GM19452 (cell line): ENCODE data around the gene SGPL1.

Experiments used
- ATAC-seq: cut with Tn5 transposase; IDR thresholded peaks from one replicate; pipeline ENCODE4 v1.9.1; 2021; ENCODE audit not compliant: unreplicated experiment

SGPL1 gene

GRCh38 chr10:70902661-70903261, 87.0 kb downstream of the SGPL1 start:
- ATAC-seq, result no peak

- no peak for ATAC-seq
Observed at GRCh38 chr10:70903262-70903921, 87.6 kb downstream of the SGPL1 start.

DNA sequence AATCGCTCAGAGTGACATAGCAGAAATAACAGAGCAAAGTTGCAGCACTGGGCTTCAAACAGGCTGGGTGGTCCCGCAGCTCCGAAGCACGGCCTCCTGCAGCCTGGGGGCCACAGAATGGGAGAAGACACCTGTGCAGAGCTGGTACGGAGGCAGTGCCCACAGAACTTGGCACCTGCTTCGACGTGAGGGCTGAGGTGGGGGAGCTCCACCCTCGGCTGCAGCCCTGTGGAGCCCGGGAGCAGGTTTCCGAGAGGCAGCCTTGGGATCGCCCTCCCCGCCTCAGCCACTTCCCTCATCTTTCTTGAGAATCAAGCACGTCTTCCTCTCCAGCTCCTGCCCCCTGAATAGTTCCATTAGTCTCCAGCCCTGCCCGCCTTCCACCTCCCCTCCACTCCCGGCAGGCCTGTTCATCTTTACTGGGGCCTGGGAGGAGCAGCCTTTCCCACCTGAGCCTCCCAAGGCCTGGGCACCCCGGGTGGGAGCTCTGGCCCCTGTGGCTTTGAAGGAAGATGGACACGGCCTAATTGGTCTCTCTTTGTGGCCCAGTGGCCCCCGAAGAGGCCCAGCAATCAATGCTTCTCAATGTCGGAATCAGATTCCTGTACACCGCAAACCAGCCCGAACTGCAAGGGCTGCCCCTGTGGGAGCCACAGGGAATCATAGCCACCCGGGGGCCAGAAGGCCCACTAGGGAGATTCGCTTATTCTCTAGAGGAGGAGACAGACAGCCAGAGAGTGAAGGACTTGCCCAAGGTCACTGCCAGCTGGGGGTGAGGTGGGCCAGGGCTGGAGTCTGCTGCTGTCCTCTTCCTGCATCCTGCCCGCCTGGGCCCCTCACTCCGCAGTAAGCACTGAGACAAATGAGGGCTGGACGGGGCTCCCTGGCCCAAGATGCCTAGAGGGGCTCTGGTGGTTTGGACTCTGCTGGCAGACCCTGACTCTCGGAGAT, 89.6 kb downstream of the SGPL1 start:
- no peak for ATAC-seq

DNA sequence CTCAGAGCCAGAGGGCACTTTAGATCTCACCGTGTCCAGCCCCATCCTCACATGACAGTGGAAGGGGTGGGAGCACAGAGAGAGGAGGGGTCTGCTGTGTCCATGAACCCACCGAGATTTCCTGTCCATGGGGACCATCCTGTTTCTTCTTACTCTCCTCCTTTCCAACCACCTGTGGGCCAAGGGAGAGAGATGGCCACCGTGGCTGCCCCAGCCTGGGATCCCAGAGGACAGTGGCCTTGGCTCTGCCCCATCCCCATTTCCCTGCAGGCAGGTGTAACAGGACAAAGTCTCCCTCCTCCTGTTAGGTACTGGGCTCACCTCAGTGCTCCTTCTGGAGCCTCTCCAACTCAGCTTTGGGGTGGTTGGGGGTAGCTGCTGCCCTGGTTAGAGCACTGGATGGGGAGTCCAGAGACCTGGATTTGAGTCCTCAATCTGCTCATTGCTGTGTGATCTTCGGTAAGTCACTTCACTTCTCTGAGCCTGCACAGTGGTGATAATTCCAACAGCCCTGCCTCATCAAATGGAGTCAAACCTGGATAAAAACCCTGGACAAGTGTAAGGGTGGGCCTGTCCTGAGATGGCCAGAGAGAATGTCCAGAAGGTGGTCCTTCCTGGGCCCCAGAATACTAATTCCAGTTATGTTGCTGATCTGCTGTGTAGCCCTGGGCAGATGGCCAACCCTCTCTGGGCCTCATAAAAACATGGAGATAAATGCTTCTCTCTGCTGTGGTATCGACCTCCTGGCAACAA, 90.5 kb downstream of the SGPL1 start:
- ATAC-seq, result no peak

GRCh38 chr10:70906953-70907636, 91.3 kb downstream of the SGPL1 start:
- no peak for ATAC-seq

- no peak for ATAC-seq
Observed at GRCh38 chr10:70907637-70908405, 92.1 kb downstream of the SGPL1 start.

DNA sequence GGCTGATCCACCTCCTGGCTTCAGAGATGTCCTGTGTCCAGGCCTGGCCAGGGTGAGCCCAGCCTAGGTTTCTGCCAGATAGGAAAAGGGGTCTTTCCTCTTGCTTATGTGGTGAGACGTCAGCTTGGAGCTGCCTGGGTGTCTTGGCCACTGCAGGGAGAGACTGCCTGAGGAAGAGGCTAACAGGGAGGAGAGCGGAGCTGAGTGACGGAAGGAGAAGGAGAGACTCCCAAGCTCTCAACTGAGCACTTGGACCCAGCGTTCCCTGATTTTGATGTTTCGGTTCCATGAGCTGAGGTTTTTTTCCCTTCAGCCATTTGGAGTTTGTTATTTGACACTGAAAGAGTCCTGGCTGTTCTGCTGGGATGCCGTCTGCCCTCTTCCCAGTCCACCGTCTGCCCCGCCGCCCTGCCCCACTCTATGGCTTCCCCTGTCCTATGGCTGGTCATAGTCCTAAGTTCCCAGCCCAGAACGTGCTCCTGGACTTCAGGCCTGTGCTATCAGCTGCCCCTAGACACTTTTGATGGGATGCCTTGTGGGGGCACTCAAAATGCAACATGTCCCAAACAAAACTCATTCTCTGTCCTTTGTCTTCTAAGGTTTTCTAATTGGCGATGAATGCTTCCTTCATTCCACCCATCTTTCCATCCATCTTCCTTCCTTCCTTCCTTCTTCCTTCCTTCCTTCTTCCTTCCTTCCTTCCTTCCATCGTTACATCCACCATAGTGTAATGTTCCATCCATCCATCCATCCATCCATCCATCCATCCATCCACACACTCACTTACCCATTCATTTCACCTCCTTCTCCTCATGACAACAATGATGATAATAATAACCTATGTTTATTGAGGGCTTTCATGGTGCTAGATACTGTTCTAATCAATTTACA, 92.9 kb downstream of the SGPL1 start:
- ATAC-seq, result no peak

- ATAC-seq, result no peak
Observed at GRCh38 chr10:70909326-70909935, 93.7 kb downstream of the SGPL1 start.

- no peak for ATAC-seq
Observed at GRCh38 chr10:70910486-70911341, 95.0 kb downstream of the SGPL1 start.

DNA sequence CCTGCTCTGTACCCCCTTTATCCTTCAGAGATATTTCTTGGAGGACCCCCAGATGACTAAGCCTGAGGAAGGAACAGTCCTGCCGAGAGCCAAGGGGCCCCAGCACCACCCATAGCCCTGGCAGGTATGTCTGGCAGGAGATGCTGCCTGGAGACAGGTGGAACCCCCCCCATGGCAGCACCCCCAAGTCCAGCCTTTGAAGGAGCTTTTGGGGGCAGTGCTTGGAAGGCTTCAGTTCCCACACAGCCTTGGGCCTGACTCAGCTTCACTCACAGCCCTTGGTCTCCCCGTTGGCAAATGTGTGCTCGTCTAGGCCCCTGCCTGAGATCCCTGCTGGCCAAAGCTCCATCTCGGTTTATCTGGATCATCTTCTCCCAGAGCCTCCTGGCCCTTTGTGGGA, 95.6 kb downstream of the SGPL1 start:
- no peak for ATAC-seq

- ATAC-seq, result no peak
Observed at GRCh38 chr10:70912556-70912955, 96.8 kb downstream of the SGPL1 start.

GRCh38 chr10:70913191-70913892, 97.6 kb downstream of the SGPL1 start:
- ATAC-seq, result no peak

GRCh38 chr10:70913893-70914240, 98.1 kb downstream of the SGPL1 start:
- no peak for ATAC-seq

- ATAC-seq, result no peak
Observed at GRCh38 chr10:70914316-70914864, 98.6 kb downstream of the SGPL1 start.

DNA sequence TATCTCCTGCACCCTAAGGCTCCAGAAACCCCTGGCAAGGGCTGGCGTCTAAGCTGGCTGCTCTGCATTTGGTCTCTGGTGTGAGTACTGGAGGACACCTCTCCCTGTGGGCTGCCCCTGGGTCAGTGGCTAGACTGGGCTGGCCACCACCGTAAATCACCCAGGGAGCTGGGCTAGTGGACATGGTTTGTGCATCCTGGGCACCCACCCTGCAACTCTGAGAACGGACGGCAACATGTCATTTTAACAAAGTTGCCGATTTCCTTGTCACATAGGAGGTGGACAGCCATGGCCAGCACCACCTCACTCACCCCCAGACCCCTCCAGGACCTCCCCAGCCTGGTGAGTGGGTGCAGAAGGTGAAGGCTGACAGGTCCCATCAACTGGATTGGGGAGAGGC, 99.5 kb downstream of the SGPL1 start:
- ATAC-seq, result no peak

DNA sequence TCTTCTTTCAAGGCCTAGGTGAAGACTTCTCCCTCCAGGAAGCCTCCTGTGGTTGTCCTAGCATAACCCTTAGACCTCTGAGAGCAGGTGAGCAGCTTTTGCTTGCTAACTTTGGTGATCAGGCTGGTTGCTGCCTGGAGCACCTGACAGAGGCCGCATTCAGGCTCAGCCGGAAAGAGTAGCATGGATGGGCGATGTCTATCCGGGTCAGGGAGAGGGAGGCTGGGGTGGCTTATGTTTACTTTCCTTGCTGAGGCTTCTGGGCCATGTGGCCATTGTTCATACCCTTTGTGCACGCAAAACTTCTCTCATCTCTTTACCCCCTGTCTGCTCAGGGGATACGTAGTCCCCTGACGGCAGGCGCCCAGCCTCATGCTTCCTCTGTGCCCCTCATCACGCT, 100.1 kb downstream of the SGPL1 start:
- no peak for ATAC-seq

DNA sequence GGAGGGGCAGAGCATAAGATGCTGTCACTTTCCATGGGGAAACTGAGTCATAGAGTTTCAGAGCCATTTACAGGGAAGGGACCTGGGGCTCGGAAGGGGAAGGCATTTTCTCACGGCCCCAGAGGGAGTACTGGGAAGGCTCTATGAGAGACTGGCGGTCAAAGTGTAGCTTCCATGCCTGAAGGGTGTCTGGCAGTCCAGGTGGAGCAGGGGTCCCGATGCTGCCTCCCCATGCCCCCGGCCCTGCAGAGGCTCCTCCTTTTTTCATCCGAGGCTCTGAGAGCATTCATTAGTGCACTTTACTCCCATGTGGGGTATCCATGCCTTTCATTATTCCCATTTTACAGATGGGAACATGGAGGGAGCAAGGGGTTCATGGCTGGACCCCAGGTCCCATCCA, 100.5 kb downstream of the SGPL1 start:
- no peak for ATAC-seq
